Tibial artery (tissue), 4 donors: ENCODE results near the gene KAZN.

ENCODE experiments used
- DNase-seq, 2 donors: peaks; one replicate each; pipeline ENCODE4 v3.0.0-alpha.2; 2019
- H3K27ac ChIP-seq, 2 donors: fragments of 200-600 bp; sonication (generic) in 1 of 2; 1 replicate in 1 of 2; 2 replicates in 1 of 2; pipeline ENCODE4 v1.5.1; 2018 to 2019; ENCODE audit warnings: mild to moderate bottlenecking in 1 of 2
- H3K27me3 ChIP-seq, 2 donors: fragments of 200-600 bp; sonication (generic) in 1 of 2; one replicate each; pipeline versions ENCODE4 v1.5.1 to v1.6.0; 2016 to 2019
- H3K36me3 ChIP-seq, 3 donors: fragments of 200-600 bp; sonication (generic) in 2 of 3; one replicate each; pipeline ENCODE4 v1.5.1; 2016 to 2019; ENCODE audit warnings: mild to moderate bottlenecking in 2 of 3
- H3K4me1 ChIP-seq, 4 donors: fragments of 200-600 bp; sonication (generic) in 2 of 4; 1 replicate in 3 of 4; 2 replicates in 1 of 4; pipeline ENCODE4 v1.5.1; 2016 to 2019
- H3K4me3 ChIP-seq, 2 donors: fragments of 200-600 bp; sonication (generic) in 1 of 2; 1 replicate in 1 of 2; 2 replicates in 1 of 2; pipeline ENCODE4 v1.5.1; 2018 to 2019; ENCODE audit warnings: mild to moderate bottlenecking in 2 of 2
- H3K9me3 ChIP-seq, 3 donors: fragments of 200-600 bp; sonication (generic) in 1 of 3; one replicate each; pipeline ENCODE4 v1.5.1; 2016 to 2019
- intact Hi-C: fragments of 100-400 bp; cut with DNase I; formaldehyde crosslinking; loops from one replicate; pipeline ENCODE4 v1.15.0; 2023; ENCODE audit warnings: low total_unique reads
- TF ChIP-seq, protein P1 (sequence below), 2 experiments: fragments of 200-600 bp in 1 of 2; fragments of 450-650 bp in 1 of 2; IDR thresholded peaks; one replicate each; pipeline ENCODE4 v1.5.1; 2017 to 2019; ENCODE audit warnings: antibody characterized with exemption in 2 of 2, mild to moderate bottlenecking in 1 of 2, moderate library complexity in 1 of 2

Gene KAZN

GRCh38 chr1:14980621-14981218, 382.2 kb downstream of the KAZN start:
- Histone ChIP-seq H3K4me3 (no peak overlapping the region), H3K4me1 (peaks cover 0 to 17% (median 4%) of the 10 kb centered on the region in 4 donors), H3K27ac (no peak overlapping the region), H3K36me3 (no peaks in the 10 kb centered on the region), H3K27me3 (no peaks in the 10 kb centered on the region), H3K9me3 (no peaks in the 10 kb centered on the region)
- TF ChIP-seq, protein P1, sequence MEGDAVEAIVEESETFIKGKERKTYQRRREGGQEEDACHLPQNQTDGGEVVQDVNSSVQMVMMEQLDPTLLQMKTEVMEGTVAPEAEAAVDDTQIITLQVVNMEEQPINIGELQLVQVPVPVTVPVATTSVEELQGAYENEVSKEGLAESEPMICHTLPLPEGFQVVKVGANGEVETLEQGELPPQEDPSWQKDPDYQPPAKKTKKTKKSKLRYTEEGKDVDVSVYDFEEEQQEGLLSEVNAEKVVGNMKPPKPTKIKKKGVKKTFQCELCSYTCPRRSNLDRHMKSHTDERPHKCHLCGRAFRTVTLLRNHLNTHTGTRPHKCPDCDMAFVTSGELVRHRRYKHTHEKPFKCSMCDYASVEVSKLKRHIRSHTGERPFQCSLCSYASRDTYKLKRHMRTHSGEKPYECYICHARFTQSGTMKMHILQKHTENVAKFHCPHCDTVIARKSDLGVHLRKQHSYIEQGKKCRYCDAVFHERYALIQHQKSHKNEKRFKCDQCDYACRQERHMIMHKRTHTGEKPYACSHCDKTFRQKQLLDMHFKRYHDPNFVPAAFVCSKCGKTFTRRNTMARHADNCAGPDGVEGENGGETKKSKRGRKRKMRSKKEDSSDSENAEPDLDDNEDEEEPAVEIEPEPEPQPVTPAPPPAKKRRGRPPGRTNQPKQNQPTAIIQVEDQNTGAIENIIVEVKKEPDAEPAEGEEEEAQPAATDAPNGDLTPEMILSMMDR (IDR thresholded peaks at IDR 0.05) = no peak
- intact Hi-C loops = no loop called here
- no peak for DNase-seq

- H3K4me1 ChIP-seq = peaks cover 0 to 11% (median 4%) of the 10 kb centered on the region in 4 donors
- intact Hi-C loops = no loop called here
- no peak for DNase-seq
- H3K36me3 ChIP-seq = no peaks in the 10 kb centered on the region
- no peaks in the 10 kb centered on the region for H3K27me3 ChIP-seq
- TF ChIP-seq, protein P1 (IDR thresholded peaks at IDR 0.05) = no peak
- H3K9me3 ChIP-seq = no peaks in the 10 kb centered on the region
- H3K27ac ChIP-seq = no peak overlapping the region
- no peak overlapping the region for H3K4me3 ChIP-seq
Measured at GRCh38 chr1:14982029-14982428, 383.5 kb downstream of the KAZN start.

DNA sequence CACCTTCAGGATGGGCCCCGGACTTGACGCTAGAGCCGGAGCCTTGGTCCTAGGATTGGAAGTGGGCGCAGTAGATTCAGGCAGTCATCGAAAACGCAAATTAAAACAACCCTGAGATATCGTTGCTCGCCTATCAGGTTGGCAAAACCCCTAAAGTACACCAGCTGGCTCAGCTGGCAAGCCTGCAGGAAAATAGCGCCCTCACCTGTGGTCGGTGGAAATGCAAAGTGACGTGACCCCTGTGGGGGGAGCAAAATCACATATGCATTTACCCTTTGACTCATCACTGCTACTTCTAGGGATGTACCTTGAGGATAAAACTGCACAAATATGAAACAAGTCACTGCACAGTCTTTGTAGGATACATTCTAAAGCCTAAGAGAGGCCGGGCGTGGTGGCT, 384.8 kb downstream of the KAZN start:
- no peak for DNase-seq
- Histone ChIP-seq H3K4me3 (no peak overlapping the region), H3K27me3 (no peaks in the 10 kb centered on the region), H3K36me3 (no peaks in the 10 kb centered on the region), H3K9me3 (no peaks in the 10 kb centered on the region), H3K27ac (no peak overlapping the region), H3K4me1 (peaks cover 0 to 17% (median 4%) of the 10 kb centered on the region in 4 donors)
- TF ChIP-seq, protein P1 (IDR thresholded peaks at IDR 0.05) = no peak
- intact Hi-C loops = no loop called here

- Histone ChIP-seq H3K4me1 (peaks cover 0 to 14% (median 8%) of the 10 kb centered on the region in 4 donors), H3K36me3 (no peaks in the 10 kb centered on the region), H3K27me3 (no peaks in the 10 kb centered on the region), H3K27ac (no peak overlapping the region), H3K9me3 (no peaks in the 10 kb centered on the region), H3K4me3 (no peak overlapping the region)
- TF ChIP-seq, protein P1 (IDR thresholded peaks at IDR 0.05) = no peak
- intact Hi-C loops = no loop called here
- no peak for DNase-seq
Measured at GRCh38 chr1:14986168-14986567, 387.7 kb downstream of the KAZN start.

- H3K27ac ChIP-seq = no peak overlapping the region
- TF ChIP-seq, protein P1 (IDR thresholded peaks at IDR 0.05) = no peak
- peak in 1 of 2 donors; percentile 72 for DNase-seq
- H3K4me3 ChIP-seq = no peak overlapping the region
- H3K36me3 ChIP-seq = no peaks in the 10 kb centered on the region
- intact Hi-C loops = no loop called here
- peaks cover 0 to 11% (median 8%) of the 10 kb centered on the region in 4 donors for H3K4me1 ChIP-seq
- no peaks in the 10 kb centered on the region for H3K27me3 ChIP-seq
- H3K9me3 ChIP-seq = no peaks in the 10 kb centered on the region
Measured at GRCh38 chr1:14987829-14988603, 389.5 kb downstream of the KAZN start.
